ENCODE measurements around the gene CUBN.

Gene CUBN

GRCh38 chr10:17062955-17063484 lies 66.6 kb downstream of the CUBN start:
- no peaks in the 10 kb centered on the region for H3K27me3 ChIP-seq (ENCODE audit: insufficient read depth, insufficient read length)
- no peaks in the 10 kb centered on the region for H3K36me3 ChIP-seq (ENCODE audit: insufficient read depth, insufficient read length, low read length)
- no peak overlapping the region for H3K4me3 ChIP-seq (ENCODE audit: insufficient read length, low read depth)
- no peaks in the 10 kb centered on the region for H3K4me1 ChIP-seq (ENCODE audit: insufficient read depth, insufficient read length)
- no peak for DNase-seq (ENCODE audit: low read depth, low spot score)
- TF ChIP-seq SUZ12 (IDR thresholded peaks at IDR 0.05; ENCODE audit: extremely low read depth, insufficient read depth, insufficient read length) (no peak), ZNF274 (IDR thresholded peaks at IDR 0.05; ENCODE audit: low read depth, low read length) (no peak), YY1 (IDR thresholded peaks at IDR 0.05; ENCODE audit: insufficient read depth, insufficient read length) (no peak)
- no peak overlapping the region for H3K9ac ChIP-seq (ENCODE audit: insufficient read length, low read depth)
- H3K9me3 ChIP-seq (ENCODE audit: insufficient read depth, low read length) = no peaks in the 10 kb centered on the region

GRCh38 chr10:17062493-17062892 lies 67.1 kb downstream of the CUBN start:
- Histone ChIP-seq H3K4me1 (ENCODE audit: insufficient read depth, insufficient read length) (no peaks in the 10 kb centered on the region), H3K27me3 (ENCODE audit: insufficient read depth, insufficient read length) (no peaks in the 10 kb centered on the region), H3K9me3 (ENCODE audit: insufficient read depth, low read length) (no peaks in the 10 kb centered on the region), H3K36me3 (ENCODE audit: insufficient read depth, insufficient read length, low read length) (no peaks in the 10 kb centered on the region), H3K4me3 (ENCODE audit: insufficient read length, low read depth) (no peak overlapping the region), H3K9ac (ENCODE audit: insufficient read length, low read depth) (no peak overlapping the region)
- no peak for TF ChIP-seq ZNF274 (IDR thresholded peaks at IDR 0.05; ENCODE audit: low read depth, low read length)
- TF ChIP-seq YY1 (IDR thresholded peaks at IDR 0.05; ENCODE audit: insufficient read depth, insufficient read length) = no peak
- no peak for TF ChIP-seq SUZ12 (IDR thresholded peaks at IDR 0.05; ENCODE audit: extremely low read depth, insufficient read depth, insufficient read length)
- DNase-seq (ENCODE audit: low read depth, low spot score) = no peak

- Histone ChIP-seq H3K9ac (ENCODE audit: insufficient read length, low read depth) (no peak overlapping the region), H3K4me3 (ENCODE audit: insufficient read length, low read depth) (no peak overlapping the region), H3K27me3 (ENCODE audit: insufficient read depth, insufficient read length) (no peaks in the 10 kb centered on the region), H3K9me3 (ENCODE audit: insufficient read depth, low read length) (no peaks in the 10 kb centered on the region), H3K4me1 (ENCODE audit: insufficient read depth, insufficient read length) (no peaks in the 10 kb centered on the region), H3K36me3 (ENCODE audit: insufficient read depth, insufficient read length, low read length) (no peaks in the 10 kb centered on the region)
- no peak for DNase-seq (ENCODE audit: low read depth, low spot score)
- TF ChIP-seq YY1 (IDR thresholded peaks at IDR 0.05; ENCODE audit: insufficient read depth, insufficient read length) = no peak
- no peak for TF ChIP-seq SUZ12 (IDR thresholded peaks at IDR 0.05; ENCODE audit: extremely low read depth, insufficient read depth, insufficient read length)
Measured at GRCh38 chr10:17062009-17062408, 67.6 kb downstream of the CUBN start.

- no peak overlapping the region for H3K4me3 ChIP-seq (ENCODE audit: insufficient read length, low read depth)
- no peak overlapping the region for H3K9ac ChIP-seq (ENCODE audit: insufficient read length, low read depth)
- no peaks in the 10 kb centered on the region for H3K27me3 ChIP-seq (ENCODE audit: insufficient read depth, insufficient read length)
- TF ChIP-seq YY1 (IDR thresholded peaks at IDR 0.05; ENCODE audit: insufficient read depth, insufficient read length) = no peak
- TF ChIP-seq ZNF274 (IDR thresholded peaks at IDR 0.05; ENCODE audit: low read depth, low read length) = no peak
- TF ChIP-seq SUZ12 (IDR thresholded peaks at IDR 0.05; ENCODE audit: extremely low read depth, insufficient read depth, insufficient read length) = no peak
- H3K9me3 ChIP-seq (ENCODE audit: insufficient read depth, low read length) = no peaks in the 10 kb centered on the region
- no peak for DNase-seq (ENCODE audit: low read depth, low spot score)
- no peaks in the 10 kb centered on the region for H3K36me3 ChIP-seq (ENCODE audit: insufficient read depth, insufficient read length, low read length)
- H3K4me1 ChIP-seq (ENCODE audit: insufficient read depth, insufficient read length) = no peaks in the 10 kb centered on the region
Measured at GRCh38 chr10:17061418-17061817, 68.2 kb downstream of the CUBN start.

- no peak overlapping the region for H3K9ac ChIP-seq (ENCODE audit: insufficient read length, low read depth)
- no peaks in the 10 kb centered on the region for H3K36me3 ChIP-seq (ENCODE audit: insufficient read depth, insufficient read length, low read length)
- TF ChIP-seq ZNF274 (IDR thresholded peaks at IDR 0.05; ENCODE audit: low read depth, low read length) (no peak), SUZ12 (IDR thresholded peaks at IDR 0.05; ENCODE audit: extremely low read depth, insufficient read depth, insufficient read length) (no peak), YY1 (IDR thresholded peaks at IDR 0.05; ENCODE audit: insufficient read depth, insufficient read length) (no peak)
- no peak for DNase-seq (ENCODE audit: low read depth, low spot score)
- H3K27me3 ChIP-seq (ENCODE audit: insufficient read depth, insufficient read length) = no peaks in the 10 kb centered on the region
- no peaks in the 10 kb centered on the region for H3K9me3 ChIP-seq (ENCODE audit: insufficient read depth, low read length)
- H3K4me3 ChIP-seq (ENCODE audit: insufficient read length, low read depth) = no peak overlapping the region
- no peaks in the 10 kb centered on the region for H3K4me1 ChIP-seq (ENCODE audit: insufficient read depth, insufficient read length)
Measured at GRCh38 chr10:17060289-17060688, 69.3 kb downstream of the CUBN start.

DNA sequence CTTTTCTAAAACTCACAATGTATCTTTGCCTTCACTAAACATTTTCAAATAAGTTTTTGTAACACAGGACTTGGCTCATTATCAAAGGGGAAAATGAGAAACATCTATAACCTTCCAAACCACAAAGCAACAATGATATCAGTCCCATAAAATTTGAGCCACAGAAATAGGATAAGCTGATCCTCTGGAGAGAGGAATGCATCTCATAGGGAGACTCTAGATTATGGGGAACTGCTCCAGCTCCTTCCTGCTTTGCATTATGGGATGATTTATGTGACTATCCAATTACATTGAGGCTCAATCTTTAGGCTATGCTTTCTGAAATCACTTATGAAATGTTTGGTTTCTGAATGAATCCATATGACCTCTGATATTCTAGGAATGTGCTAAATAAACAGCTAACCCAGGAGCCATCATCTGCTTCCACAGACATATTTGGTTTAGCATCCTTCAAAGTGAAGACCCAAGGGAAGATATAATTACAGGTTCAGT lies 70.4 kb downstream of the CUBN start:
- DNase-seq (ENCODE audit: low read depth, low spot score) = no peak
- Histone ChIP-seq H3K4me1 (ENCODE audit: insufficient read depth, insufficient read length) (no peaks in the 10 kb centered on the region), H3K27me3 (ENCODE audit: insufficient read depth, insufficient read length) (no peaks in the 10 kb centered on the region), H3K36me3 (ENCODE audit: insufficient read depth, insufficient read length, low read length) (no peaks in the 10 kb centered on the region), H3K9me3 (ENCODE audit: insufficient read depth, low read length) (no peaks in the 10 kb centered on the region), H3K9ac (ENCODE audit: insufficient read length, low read depth) (no peak overlapping the region), H3K4me3 (ENCODE audit: insufficient read length, low read depth) (no peak overlapping the region)
- TF ChIP-seq YY1 (IDR thresholded peaks at IDR 0.05; ENCODE audit: insufficient read depth, insufficient read length) (no peak), ZNF274 (IDR thresholded peaks at IDR 0.05; ENCODE audit: low read depth, low read length) (no peak), SUZ12 (IDR thresholded peaks at IDR 0.05; ENCODE audit: extremely low read depth, insufficient read depth, insufficient read length) (no peak)

- Histone ChIP-seq H3K4me3 (ENCODE audit: insufficient read length, low read depth) (no peak overlapping the region), H3K4me1 (ENCODE audit: insufficient read depth, insufficient read length) (no peaks in the 10 kb centered on the region), H3K36me3 (ENCODE audit: insufficient read depth, insufficient read length, low read length) (no peaks in the 10 kb centered on the region), H3K9ac (ENCODE audit: insufficient read length, low read depth) (no peak overlapping the region), H3K9me3 (ENCODE audit: insufficient read depth, low read length) (no peaks in the 10 kb centered on the region), H3K27me3 (ENCODE audit: insufficient read depth, insufficient read length) (no peaks in the 10 kb centered on the region)
- TF ChIP-seq SUZ12 (IDR thresholded peaks at IDR 0.05; ENCODE audit: extremely low read depth, insufficient read depth, insufficient read length) = no peak
- no peak for TF ChIP-seq ZNF274 (IDR thresholded peaks at IDR 0.05; ENCODE audit: low read depth, low read length)
- TF ChIP-seq YY1 (IDR thresholded peaks at IDR 0.05; ENCODE audit: insufficient read depth, insufficient read length) = no peak
- DNase-seq (ENCODE audit: low read depth, low spot score) = no peak
Measured at GRCh38 chr10:17058093-17058492, 71.5 kb downstream of the CUBN start.

All from NT2/D1 (cell line).